HG03196 (cell line): Measurements from ENCODE around the gene TNFRSF8.

Source experiments
- ATAC-seq: cut with Tn5 transposase; IDR thresholded peaks from one replicate; pipeline ENCODE4 v1.9.1; 2021; ENCODE audit not compliant: unreplicated experiment

Gene TNFRSF8

GRCh38 chr1:12059722-12060464, 3.2 kb upstream of the TNFRSF8 start:
- ATAC-seq: peak; percentile 40

DNA sequence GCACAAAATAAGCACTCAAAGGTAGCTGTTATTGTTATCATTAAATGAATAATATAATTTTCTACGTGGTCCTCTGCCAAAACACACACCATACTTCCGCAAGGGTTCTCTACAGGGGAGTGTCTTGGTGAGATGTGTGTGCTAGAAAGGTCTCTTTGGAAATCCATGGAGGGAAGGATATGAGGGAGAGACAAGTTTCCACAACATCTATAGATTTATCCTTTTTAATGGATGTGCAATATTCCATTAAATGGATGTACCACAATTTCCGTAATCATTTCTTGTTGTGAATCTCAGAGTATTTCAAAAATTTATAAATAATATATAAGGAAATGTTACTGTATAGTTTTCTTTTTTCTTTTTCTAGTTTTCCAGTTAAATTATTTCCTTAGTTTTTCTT, 2.6 kb upstream of the TNFRSF8 start:
- no peak for ATAC-seq

- no peak for ATAC-seq
These were observed 1.2 kb downstream of the TNFRSF8 start for GRCh38 chr1:12064073-12064969.

- no peak for ATAC-seq
These were observed 2.8 kb downstream of the TNFRSF8 start for GRCh38 chr1:12065872-12066271.

GRCh38 chr1:12067900-12068821, 5.1 kb downstream of the TNFRSF8 start:
- peak; percentile 29 for ATAC-seq

DNA sequence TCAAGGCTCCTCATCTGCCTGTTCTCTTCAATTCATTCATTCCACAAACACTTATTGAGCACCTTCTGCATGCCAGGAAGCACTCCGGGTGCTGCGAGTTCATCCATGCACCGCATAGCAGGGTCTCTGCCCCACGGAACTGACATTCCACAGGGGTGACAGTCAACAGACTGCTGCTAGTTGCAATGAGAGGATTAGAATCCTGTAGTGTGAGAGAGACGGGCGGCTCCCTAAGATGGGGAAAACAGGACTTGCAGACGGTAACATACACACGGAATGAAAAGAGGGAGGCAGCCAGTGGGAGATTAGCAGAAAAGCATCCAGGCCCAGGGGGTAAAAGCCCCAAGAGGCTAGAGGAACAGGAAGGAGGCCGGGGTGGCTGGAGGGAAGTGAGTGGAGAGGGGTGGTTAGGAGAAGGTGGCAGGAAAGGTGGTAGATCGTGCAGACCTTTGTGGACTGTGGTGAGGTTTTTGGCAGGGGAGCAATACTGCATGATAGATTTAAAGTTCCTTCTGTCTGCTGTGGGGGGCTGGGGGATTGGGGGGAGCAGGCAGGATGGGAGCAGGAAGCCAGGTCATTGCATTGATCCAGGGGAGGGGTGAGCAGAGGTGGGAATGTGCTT, 6.6 kb downstream of the TNFRSF8 start:
- no peak for ATAC-seq

DNA sequence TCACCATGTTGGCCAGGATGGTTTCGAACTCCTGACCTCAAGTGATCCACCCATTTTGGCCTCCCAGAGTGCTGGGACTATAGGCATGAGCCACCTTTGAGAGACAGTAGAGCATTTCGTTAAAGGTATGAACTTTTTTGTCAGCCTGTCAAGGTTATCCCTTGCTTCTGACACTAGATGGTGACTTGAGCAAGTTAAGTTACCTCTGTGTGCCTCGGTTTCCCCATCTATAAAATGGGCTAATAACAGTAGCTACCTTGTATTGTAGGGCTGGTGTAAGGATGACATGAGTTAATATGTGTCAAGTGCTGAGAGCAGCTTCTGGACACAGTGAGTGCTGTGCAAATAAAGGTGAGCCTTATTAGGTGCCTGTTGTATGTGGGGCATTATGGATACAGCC, 8.8 kb downstream of the TNFRSF8 start:
- no peak for ATAC-seq

GRCh38 chr1:12072741-12073140, 9.6 kb downstream of the TNFRSF8 start:
- ATAC-seq: no peak

DNA sequence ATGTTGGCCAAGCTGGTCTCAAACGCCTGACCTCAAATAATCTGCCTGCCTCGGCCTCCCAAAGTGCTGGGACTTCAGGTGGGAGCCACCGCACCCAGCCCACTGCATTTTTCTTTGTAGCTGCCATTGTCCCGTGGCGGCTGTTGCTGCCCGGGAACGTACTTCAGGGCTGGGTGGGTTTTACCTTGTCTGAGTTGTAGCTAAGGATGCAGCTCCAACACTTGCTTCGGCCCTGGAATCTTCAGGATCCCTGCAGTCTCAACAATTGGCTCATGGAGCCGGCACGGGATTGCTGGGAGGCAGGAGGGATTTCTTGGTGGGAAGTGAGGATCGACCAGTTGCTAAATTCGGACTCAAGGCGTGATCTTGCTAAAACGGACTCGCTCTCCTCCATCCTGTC, 10.7 kb downstream of the TNFRSF8 start:
- no peak for ATAC-seq

- no peak for ATAC-seq
These were observed 12.4 kb downstream of the TNFRSF8 start for GRCh38 chr1:12075195-12076114.

DNA sequence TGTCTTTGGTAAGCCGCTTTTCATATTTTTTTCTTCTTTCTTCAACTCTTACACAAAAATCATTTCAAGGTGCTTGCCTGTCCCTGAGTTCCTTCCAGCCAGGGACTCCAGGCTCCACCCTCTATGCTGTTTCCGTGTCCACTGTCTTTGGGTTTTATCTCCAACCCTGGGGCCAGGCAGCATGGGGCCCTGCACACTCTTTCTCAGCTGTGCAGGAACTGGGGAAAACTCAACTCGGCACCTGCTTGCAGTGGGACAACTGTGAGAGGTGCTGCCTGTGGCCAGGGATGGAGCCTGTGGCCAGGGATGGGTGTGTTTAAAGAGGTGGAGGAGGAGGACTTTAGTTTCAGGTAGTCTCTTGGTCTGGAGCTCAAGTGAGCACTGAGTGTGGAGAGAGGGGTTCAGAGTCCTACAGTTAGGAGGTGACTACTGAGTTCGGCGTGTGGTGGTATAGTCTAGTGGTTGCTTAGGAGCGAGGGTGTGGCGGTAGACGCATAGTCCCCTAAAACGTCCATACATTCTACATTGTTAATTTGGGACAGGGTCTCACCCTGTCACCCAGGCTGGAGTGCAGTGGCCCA, 13.4 kb downstream of the TNFRSF8 start:
- ATAC-seq: no peak

DNA sequence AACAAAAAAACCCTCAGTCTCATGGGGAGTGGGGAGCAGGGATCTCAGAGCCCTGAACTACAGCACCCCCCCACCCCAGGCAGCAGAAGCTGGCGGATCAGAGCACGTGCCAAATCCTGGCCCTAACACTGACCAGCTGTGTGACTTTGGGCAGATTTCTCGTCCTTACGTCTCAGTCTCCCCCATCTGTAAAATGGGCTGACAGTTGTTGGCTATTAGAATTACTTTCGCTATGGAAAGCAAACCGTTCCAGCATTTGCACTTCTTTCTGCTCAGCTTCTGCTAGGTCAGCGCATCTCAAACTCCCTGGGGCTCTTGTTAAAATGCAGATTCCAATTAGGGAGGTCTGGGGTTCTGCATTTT, 15.5 kb downstream of the TNFRSF8 start:
- no peak for ATAC-seq

DNA sequence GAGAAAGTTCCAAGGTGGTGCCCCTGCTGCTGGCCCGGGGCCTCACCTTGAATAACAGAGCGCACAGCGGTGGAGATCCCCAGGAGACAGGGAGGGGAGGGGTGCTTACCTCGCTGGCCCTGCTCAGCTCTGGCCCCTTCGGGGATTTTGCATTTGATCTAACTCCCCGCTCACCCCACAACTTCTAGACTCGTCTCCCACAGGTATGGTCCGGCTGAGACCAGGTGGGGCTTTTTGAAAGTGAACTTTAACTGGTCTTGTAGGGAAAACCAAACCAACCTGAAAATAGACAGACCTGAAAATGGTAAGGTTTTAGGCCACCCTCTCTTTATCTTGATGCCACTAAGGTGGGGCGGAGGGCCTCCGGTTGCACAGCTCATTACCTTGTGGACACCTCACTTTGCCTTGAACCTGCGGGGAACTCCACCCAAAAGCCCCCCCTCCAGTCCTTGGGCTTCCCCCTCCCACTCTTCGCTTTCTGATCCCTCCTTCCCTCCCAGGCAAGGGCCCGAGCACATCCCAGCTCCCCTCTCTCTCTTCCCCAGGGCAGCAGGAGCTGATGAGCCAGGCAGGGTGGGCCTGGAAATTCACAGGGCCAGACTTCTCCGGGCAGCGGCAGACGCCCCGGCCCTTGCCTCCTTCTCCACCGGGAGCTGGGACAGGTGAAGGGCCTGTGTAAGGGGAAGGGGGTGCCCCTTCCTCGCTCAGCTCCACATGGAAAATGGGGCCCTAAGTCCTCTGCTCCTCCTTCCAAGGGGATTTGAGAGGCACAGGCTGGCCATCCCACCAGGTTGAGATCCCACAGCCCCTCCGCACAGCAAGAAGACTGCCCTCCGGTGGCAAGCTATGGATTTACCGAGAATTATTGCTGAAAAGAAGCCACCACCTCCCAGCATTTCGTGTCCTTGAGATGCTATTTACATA, 16.1 kb downstream of the TNFRSF8 start:
- ATAC-seq: peak; percentile 57

GRCh38 chr1:12080156-12080555, 17.1 kb downstream of the TNFRSF8 start:
- no peak for ATAC-seq

- ATAC-seq: no peak
These were observed 17.9 kb downstream of the TNFRSF8 start for GRCh38 chr1:12080773-12081556.

GRCh38 chr1:12081648-12082396, 18.7 kb downstream of the TNFRSF8 start:
- no peak for ATAC-seq

DNA sequence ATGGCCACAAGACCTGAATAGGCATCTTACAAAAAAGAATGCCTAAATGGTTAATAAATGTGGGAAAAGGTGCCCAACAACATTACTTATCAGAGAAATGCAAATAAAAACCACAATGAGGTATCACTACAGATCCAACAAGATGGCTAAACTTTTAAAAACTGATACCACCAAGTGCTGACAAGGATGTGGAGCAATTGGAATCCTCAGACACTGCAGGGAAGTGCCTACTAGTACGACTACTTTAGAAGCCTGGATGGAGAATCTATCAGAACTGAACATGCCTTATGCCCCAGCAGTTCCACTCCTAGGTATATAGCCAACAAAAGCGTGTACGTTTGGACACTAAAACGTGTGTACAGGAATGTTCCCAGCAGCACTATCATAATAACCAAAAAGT, 19.9 kb downstream of the TNFRSF8 start:
- no peak for ATAC-seq
